ENCODE results near the gene PRKCA. TPM values are rescaled to one million over a fixed set of nuclear protein-coding genes. Genes with fewer than 3 reads are reported as not detected.
A peak's percentile ranks its signal among the peaks of the same experiment; 100 is the strongest.

Gene PRKCA
- total and polyA plus RNA-seq, 10 of the 15 experiments (the other 5 are each of a cell fraction or from before 2014, with no cell fraction given) = 0.11 to 14.6 (median 0.72) TPM

- DNase-seq (ENCODE audit: low read depth, low spot score) (no peak), FAIRE-seq (no peak), ATAC-seq (no peak)
- TF ChIP-seq SPI1 (IDR thresholded peaks at IDR 0.05; ENCODE audit: borderline replicate concordance, insufficient read depth, low read depth, low read length) (peak; percentile 46; the same call in 1 of the 2 replicates), CHD4 (IDR thresholded peaks at IDR 0.05) (no peak), NR2F1 (conservative IDR thresholded peaks at IDR 0.05) (no peak), ZNF687 (IDR thresholded peaks at IDR 0.05) (no peak)
- intact Hi-C loops (cut with micrococcal nuclease; ENCODE audit: unreplicated experiment) (no loop called here), in situ Hi-C loops (cut with MboI) (no loop called here)
- Histone ChIP-seq H3K27me3 (replicated peaks in 1 of 2; ENCODE audit: control insufficient read depth in 2 of 2, insufficient read depth in 2 of 2, low read length in 1 of 2) (no peaks in the 10 kb centered on the region), H3K79me2 (ENCODE audit: control insufficient read depth, insufficient read depth, low read length) (no peaks in the 10 kb centered on the region), H3K27ac (ENCODE audit: control insufficient read depth, insufficient read depth) (no peak overlapping the region), H3K36me3 (ENCODE audit: control insufficient read depth in 2 of 2, insufficient read depth in 2 of 2, low read length in 1 of 2) (no peaks in the 10 kb centered on the region; a peak in 1 of 4 replicates), H2AFZ (ENCODE audit: control insufficient read depth, low read depth, low read length) (no peak overlapping the region), H3K4me3 (no peak overlapping the region), H3K4me2 (ENCODE audit: control insufficient read depth, insufficient read depth) (no peak overlapping the region), H3K9me3 (replicated peaks; ENCODE audit: control insufficient read depth, insufficient read depth, low read length) (no peaks in the 10 kb centered on the region), H4K20me1 (ENCODE audit: control insufficient read depth, insufficient read depth) (no peaks in the 10 kb centered on the region), H3K4me1 (ENCODE audit: control insufficient read depth, insufficient read depth, low read length) (peaks cover 4% of the 10 kb centered on the region; the same call in 1 of the 2 replicates), H3K9ac (ENCODE audit: control insufficient read depth, insufficient read depth, low read length) (no peak overlapping the region)
- ChIA-PET CTCF (interaction anchor here (0.6 to 1.8 kb wide), 4 partner anchors 10 to 25 kb away, joined by 3 to 7 read pairs (median 4); no protein-coding TSS in a partner anchor), POLR2A (interaction anchor here (0.6 to 0.8 kb wide), 2 partner anchors 17 to 219 kb away, joined by 3 to 5 read pairs; no protein-coding TSS in a partner anchor), RAD21 (ENCODE audit: unreplicated experiment) (interaction anchor here (2.2 kb wide), 1 partner anchor 15 kb away, joined by 5 read pairs; no protein-coding TSS in a partner anchor), SMC1A (ENCODE audit: uncharacterized antibody, unreplicated experiment) (interaction anchor here (1.0 to 1.4 kb wide), 3 partner anchors 15 to 19 kb away, joined by 3 to 10 read pairs (median 4); no protein-coding TSS in a partner anchor)
- 0% methylated on average over 1 of the region's 2 CpGs for WGBS (ENCODE audit: insufficient coverage, insufficient replicate concordance, low lambda C conversion rate, missing lambda C conversion rate)
- BruUV-seq (replicated peaks) = no TSS peak
Measured at GRCh38 chr17:66689221-66689620, 386.8 kb downstream of the PRKCA start.

All from GM12878 (cell line).